GM12878 (cell line): Measurements from ENCODE around the gene PFKP. TPM values are rescaled to one million over a fixed set of nuclear protein-coding genes. Genes with fewer than 3 reads are reported as not detected.

Experiments
- ATAC-seq: fragments of 200-7000 bp; cut with Tn5 transposase; 3 replicates; pipeline ENCODE4 v1.9.1; 2020; ENCODE audit warnings: mild to moderate bottlenecking, moderate library complexity
- BruUV-seq: library from RNA; stranded (reverse); fragments of 400-500 nt; replicated peaks from 2 replicates; lab custom pipeline; 2021; lab: Mats Ljungman, UMichigan
- CTCF ChIA-PET: fragments of 300-600 bp; sonication (Branson Sonifier 250); formaldehyde crosslinking; extraction: SDS; loops from one replicate; lab custom pipeline; 2021; ENCODE audit warnings: inconsistent platforms; lab: Yijun Ruan, JAX
- POLR2A ChIA-PET: fragments of 350-600 bp; formaldehyde crosslinking; extraction: SDS; loops from one replicate; lab custom pipeline; 2021; ENCODE audit warnings: inconsistent platforms; lab: Charles Lee
- RAD21 ChIA-PET: fragments of 300-600 bp; sonication (Branson Sonifier 250); formaldehyde crosslinking; loops from one replicate; lab custom pipeline; 2023; ENCODE audit warnings: antibody characterized with exemption; ENCODE audit not compliant: unreplicated experiment; lab: Charles Lee
- SMC1A ChIA-PET: fragments of 300-600 bp; sonication (Branson Sonifier 250); formaldehyde crosslinking; loops from one replicate; lab custom pipeline; 2023; ENCODE audit not compliant: unreplicated experiment, uncharacterized antibody; lab: Charles Lee
- DNase-seq: peaks from one replicate; pipeline ENCODE4 v3.0.0-alpha.2; 2011; ENCODE audit warnings: low read depth, low spot score
- FAIRE-seq: peaks from 3 replicates; lab custom pipeline; 2011; peaks lifted over from hg19 to GRCh38; lab: Jason Lieb, UNC
- H2AFZ ChIP-seq: 2 replicates; pipeline ENCODE4 v1.6.0; 2011; ENCODE audit warnings: low read depth, low read length, control low read depth; ENCODE audit not compliant: control insufficient read depth
- H3K27ac ChIP-seq: 2 replicates; pipeline ENCODE4 v1.5.1; 2011; ENCODE audit warnings: control low read depth; ENCODE audit not compliant: control insufficient read depth, insufficient read depth
- H3K27me3 ChIP-seq, 2 experiments: replicated peaks in 1 of 2; 2 replicates each; pipeline versions ENCODE4 v1.6.0 to v1.6.1; 2011; ENCODE audit warnings: low read length in 1 of 2; ENCODE audit not compliant: control insufficient read depth in 2 of 2, insufficient read depth in 2 of 2
- H3K36me3 ChIP-seq, 2 experiments: 2 replicates each; pipeline ENCODE4 v1.5.1; 2011; ENCODE audit warnings: low read length in 1 of 2; ENCODE audit not compliant: control insufficient read depth in 2 of 2, insufficient read depth in 2 of 2
- H3K4me1 ChIP-seq: 2 replicates; pipeline ENCODE4 v1.6.1; 2011; ENCODE audit warnings: mild to moderate bottlenecking, low read length, moderate library complexity, mixed read lengths; ENCODE audit not compliant: control insufficient read depth, insufficient read depth
- H3K4me2 ChIP-seq: 2 replicates; pipeline ENCODE4 v1.6.0; 2011; ENCODE audit warnings: control low read depth; ENCODE audit not compliant: control insufficient read depth, insufficient read depth
- H3K4me3 ChIP-seq: fragments of 200-600 bp; sonication (generic); 2 replicates; pipeline ENCODE4 v1.5.1; 2016
- H3K79me2 ChIP-seq: 2 replicates; pipeline ENCODE4 v1.6.0; 2011; ENCODE audit warnings: low read length; ENCODE audit not compliant: control insufficient read depth, insufficient read depth
- H3K9ac ChIP-seq: 2 replicates; pipeline ENCODE4 v1.8.0; 2011; ENCODE audit warnings: low read length, control low read depth, mixed read lengths; ENCODE audit not compliant: control insufficient read depth, insufficient read depth
- H3K9me3 ChIP-seq: replicated peaks from 3 replicates; pipeline ENCODE4 v1.5.1; 2011; ENCODE audit warnings: mild to moderate bottlenecking, low read length; ENCODE audit not compliant: control insufficient read depth, insufficient read depth
- H4K20me1 ChIP-seq: 2 replicates; pipeline ENCODE4 v1.6.0; 2011; ENCODE audit not compliant: control insufficient read depth, insufficient read depth
- BMI1 ChIP-seq: fragments of 450-650 bp; IDR thresholded peaks from 2 replicates; pipeline ENCODE4 v1.6.1; 2016; ENCODE audit warnings: mild to moderate bottlenecking, moderate library complexity, borderline replicate concordance
- ETV6 ChIP-seq, 2 experiments: fragments of 450-650 bp in 1 of 2; IDR thresholded peaks in 1 of 2; conservative IDR thresholded peaks in 1 of 2; 2 replicates each; pipeline ENCODE4 v1.6.1; 2014; ENCODE audit warnings: antibody characterized with exemption in 1 of 2, borderline replicate concordance in 1 of 2, low read depth in 1 of 2, mild to moderate bottlenecking in 1 of 2, moderate library complexity in 1 of 2
- GABPA ChIP-seq: IDR thresholded peaks from 2 replicates; pipeline ENCODE4 v1.6.1; 2014; ENCODE audit warnings: antibody characterized with exemption, low read depth, mild to moderate bottlenecking, inconsistent platforms
- MTA2 ChIP-seq: fragments of 450-650 bp; IDR thresholded peaks from 2 replicates; pipeline ENCODE4 v1.6.1; 2016; ENCODE audit warnings: low read depth, mild to moderate bottlenecking, moderate library complexity
- NR2F1 ChIP-seq: fragments of 450-650 bp; conservative IDR thresholded peaks from 2 replicates; pipeline ENCODE4 v1.6.1; 2017; ENCODE audit warnings: mild to moderate bottlenecking
- PKNOX1 ChIP-seq: fragments of 450-650 bp; IDR thresholded peaks from 2 replicates; pipeline ENCODE4 v1.6.1; 2016; ENCODE audit warnings: mild to moderate bottlenecking
- RAD21 ChIP-seq: IDR thresholded peaks from 2 replicates; pipeline ENCODE4 v1.6.1; 2011; ENCODE audit warnings: mild to moderate bottlenecking, low read depth, low read length, moderate library complexity; ENCODE audit not compliant: insufficient read depth
- RAD51 ChIP-seq: fragments of 450-650 bp; IDR thresholded peaks from 2 replicates; pipeline ENCODE4 v1.6.1; 2016; ENCODE audit warnings: moderate library complexity, mild to moderate bottlenecking, inconsistent platforms
- SPI1 ChIP-seq: IDR thresholded peaks from 2 replicates; pipeline ENCODE4 v1.6.1; 2011; ENCODE audit warnings: low read depth, mild to moderate bottlenecking, low read length, moderate library complexity, borderline replicate concordance; ENCODE audit not compliant: insufficient read depth
- SREBF2 ChIP-seq: IDR thresholded peaks from 2 replicates; pipeline ENCODE4 v1.6.1; 2012; ENCODE audit warnings: mild to moderate bottlenecking, low read length
- SRF ChIP-seq, 2 experiments: IDR thresholded peaks; 2 replicates each; pipeline ENCODE4 v1.6.1; 2011; ENCODE audit warnings: low read depth in 2 of 2, low read length in 2 of 2, mild to moderate bottlenecking in 1 of 2, moderate library complexity in 1 of 2
- STAT1 ChIP-seq: fragments of 450-650 bp; conservative IDR thresholded peaks from 2 replicates; pipeline ENCODE4 v1.6.1; 2014; ENCODE audit warnings: antibody characterized with exemption, mild to moderate bottlenecking
- SUPT20H ChIP-seq: IDR thresholded peaks from 2 replicates; pipeline ENCODE4 v1.6.1; 2011; ENCODE audit warnings: low read depth, mild to moderate bottlenecking, low read length, moderate library complexity, borderline replicate concordance; ENCODE audit not compliant: control insufficient read depth
- ZZZ3 ChIP-seq: IDR thresholded peaks from 2 replicates; pipeline ENCODE4 v1.6.1; 2011; ENCODE audit warnings: low read depth; ENCODE audit not compliant: control insufficient read depth, insufficient read length
- WGBS: methylation state at CpG from one replicate; pipeline ENCODE4 v1.1.6; 2016; ENCODE audit warnings: low lambda C conversion rate; ENCODE audit not compliant: insufficient replicate concordance, insufficient coverage; ENCODE audit errors: missing lambda C conversion rate; 5-methylcytosine and 5-hydroxymethylcytosine counted together
- in situ Hi-C: fragments of 300-500 bp; cut with MboI; formaldehyde crosslinking; loops from 9 replicates; pipeline ENCODE4 v1.14.3; 2018; ENCODE audit warnings: mixed read lengths
- intact Hi-C: fragments of 100-400 bp; cut with micrococcal nuclease; formaldehyde crosslinking; loops from one replicate; pipeline ENCODE4 v1.14.2; 2022; ENCODE audit not compliant: unreplicated experiment
- polyA plus RNA-seq, 11 experiments: library from polyadenylated mRNA; depleted of rRNA in 4 of 11; unstranded in 6 of 11; stranded (reverse) in 5 of 11; fragments of >200 nt; fragmentation: Nextera tagmentation in 4 of 11; fragmentation: Illumina TruSeq in 1 of 11; extraction: Ambion mirVana in 4 of 11; extraction: Trizol in 1 of 11; gene quantifications; 1 replicate in 1 of 11; 2 replicates in 10 of 11; pipeline versions ENCODE4 v1.2.1 to v1.2.3, GENCODE V29; 2011 to 2016; ENCODE audit warnings: inconsistent platforms in 2 of 11, missing spikeins in 2 of 11, low read depth in 1 of 11
- total RNA-seq, 4 experiments: library from RNA; depleted of rRNA in 3 of 4; stranded (reverse); fragments of >200 nt in 3 of 4; fragmentation: Illumina TruSeq in 1 of 4; extraction: Trizol in 1 of 4; gene quantifications; 2 replicates each; pipeline versions ENCODE4 v1.2.1 to v1.2.3, GENCODE V29; 2013 to 2021

PFKP gene
- total and polyA plus RNA-seq, 10 of the 15 experiments (the other 5 are each of a cell fraction or from before 2014, with no cell fraction given): 27.0 to 145 (median 95.7) TPM

GRCh38 chr10:3185386-3185785 lies 118.0 kb downstream of the PFKP start (continued):
- TF ChIP-seq ETV6 (conservative IDR thresholded peaks at IDR 0.05 in 1 of 2, IDR thresholded peaks at IDR 0.05 in 1 of 2; ENCODE audit: borderline replicate concordance in 1 of 2, low read depth in 1 of 2): no peak
- TF ChIP-seq PKNOX1: no peak
- TF ChIP-seq RAD21: no peak
- TF ChIP-seq SRF (IDR thresholded peaks at IDR 0.05; ENCODE audit: low read depth in 2 of 2, low read length in 2 of 2): no peak
- TF ChIP-seq MTA2: no peak
- no peak for TF ChIP-seq SREBF2
- no peak for TF ChIP-seq RAD51
- TF ChIP-seq STAT1: no peak
- TF ChIP-seq SUPT20H: no peak

- no peak overlapping the region for H3K27ac ChIP-seq
- TF ChIP-seq SPI1 (no peak), ZZZ3 (no peak), GABPA (no peak), NR2F1 (no peak), BMI1 (no peak)
- 74% methylated on average over 6 of the region's 6 CpGs for WGBS
- ChIA-PET RAD21 (interaction anchor here (1.4 kb wide), 1 partner anchor 8 kb away, joined by 5 read pairs; no protein-coding TSS in a partner anchor), CTCF (no interaction called here), POLR2A (no interaction called here), SMC1A (no interaction called here)
- no peak overlapping the region for H2AFZ ChIP-seq
- no peak overlapping the region for H3K4me3 ChIP-seq
- no peak overlapping the region for H3K9ac ChIP-seq
- FAIRE-seq: no peak
- no peak overlapping the region for H3K4me2 ChIP-seq
- in situ Hi-C loops: no loop called here
- H4K20me1 ChIP-seq: no peaks in the 10 kb centered on the region
- no peak for ATAC-seq
- BruUV-seq: no TSS peak
- intact Hi-C loops: no loop called here
- peaks cover 1 to 2% of the 10 kb centered on the region in 2 experiments; a peak in 1 of 4 replicates for H3K27me3 ChIP-seq
- no peaks in the 10 kb centered on the region for H3K36me3 ChIP-seq
- DNase-seq: no peak
- H3K4me1 ChIP-seq: no peaks in the 10 kb centered on the region
- no peaks in the 10 kb centered on the region for H3K9me3 ChIP-seq
- no peaks in the 10 kb centered on the region for H3K79me2 ChIP-seq
Measured at GRCh38 chr10:3186368-3186767, 119.0 kb downstream of the PFKP start.

Other genes starting within 250 kb of the PFKP start
- 44.7 and 45.5 TPM in 2 replicates for gene PITRM1, start 105.2 kb downstream of the PFKP start, total RNA-seq (2014; rRNA removed)
- 42.7 and 45.3 TPM in 2 replicates for gene PITRM1, start 105.2 kb downstream of the PFKP start, total RNA-seq (2014; rRNA removed; fragmentation: Illumina TruSeq; extraction: Trizol)
- 51.6 and 52.2 TPM in 2 replicates for gene PITRM1, start 105.2 kb downstream of the PFKP start, total RNA-seq (2021)
- 17.1 and 21.3 TPM in 2 replicates for gene PITRM1, start 105.2 kb downstream of the PFKP start, polyA plus RNA-seq (2011; rRNA removed)
- 47.6 and 52.2 TPM in 2 replicates for gene PITRM1, start 105.2 kb downstream of the PFKP start, polyA plus RNA-seq (2014; fragmentation: Illumina TruSeq; extraction: Trizol)
- 10 to 100 TPM; 15.5 to 22.8 TPM for gene PITRM1, start 105.2 kb downstream of the PFKP start, polyA plus RNA-seq (2014; fragmentation: Nextera tagmentation; extraction: Ambion mirVana)
- gene PITRM1, start 105.2 kb downstream of the PFKP start, polyA plus RNA-seq (2014; rRNA removed): 27.3 and 28.2 TPM in 2 replicates
- 10 to 100 TPM; 52.3 to 53.0 TPM for gene PITRM1, start 105.2 kb downstream of the PFKP start, polyA plus RNA-seq (2016; fragmentation: Nextera tagmentation; extraction: Ambion mirVana)